HPDE6-E6E7 (cell line): Measurements from ENCODE around the gene TRPM2.

Experiments used
- DNase-seq: peaks from one replicate; pipeline ENCODE4 v3.0.0; 2011; ENCODE audit warnings: missing footprints; ENCODE audit errors: extremely low spot score

Gene TRPM2

DNA sequence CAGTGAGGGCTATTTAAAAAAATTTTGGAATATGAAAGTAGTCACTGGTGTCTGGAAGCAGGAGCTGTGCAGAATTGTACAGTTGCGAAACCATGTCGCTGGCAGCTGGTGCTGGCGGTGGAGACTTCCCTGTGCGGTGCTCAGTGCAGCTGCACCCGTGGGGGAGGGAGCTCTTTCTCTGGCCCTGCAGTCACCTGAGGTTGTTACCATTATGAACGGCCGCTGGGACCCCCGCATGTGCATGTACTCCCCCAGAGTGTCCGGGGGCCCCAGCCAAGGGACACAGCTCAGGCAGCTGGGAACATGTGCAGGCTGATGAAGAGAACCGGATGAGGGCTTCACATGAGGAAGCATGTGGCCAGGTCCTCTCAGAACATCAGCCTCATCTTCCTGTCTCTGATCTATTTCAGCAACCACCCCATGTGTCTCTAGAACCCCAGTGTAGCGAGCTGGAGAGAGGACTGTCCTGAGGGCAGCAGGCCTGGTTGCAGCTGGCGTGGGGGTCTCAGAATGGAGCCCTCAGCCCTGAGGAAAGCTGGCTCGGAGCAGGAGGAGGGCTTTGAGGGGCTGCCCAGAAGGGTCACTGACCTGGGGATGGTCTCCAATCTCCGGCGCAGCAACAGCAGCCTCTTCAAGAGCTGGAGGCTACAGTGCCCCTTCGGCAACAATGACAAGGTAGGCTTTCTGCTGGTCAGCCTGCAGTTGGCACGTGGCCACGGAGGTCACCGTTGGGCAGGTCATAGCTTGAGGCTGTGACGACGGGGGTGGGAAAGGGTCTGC is at the start of gene TRPM2:
Gene TRPM2 (plus strand): TSS at position 431 of the 780 bp plus-strand sequence. CDS start 80 bp downstream, at position 511.
- no peak for DNase-seq

DNA sequence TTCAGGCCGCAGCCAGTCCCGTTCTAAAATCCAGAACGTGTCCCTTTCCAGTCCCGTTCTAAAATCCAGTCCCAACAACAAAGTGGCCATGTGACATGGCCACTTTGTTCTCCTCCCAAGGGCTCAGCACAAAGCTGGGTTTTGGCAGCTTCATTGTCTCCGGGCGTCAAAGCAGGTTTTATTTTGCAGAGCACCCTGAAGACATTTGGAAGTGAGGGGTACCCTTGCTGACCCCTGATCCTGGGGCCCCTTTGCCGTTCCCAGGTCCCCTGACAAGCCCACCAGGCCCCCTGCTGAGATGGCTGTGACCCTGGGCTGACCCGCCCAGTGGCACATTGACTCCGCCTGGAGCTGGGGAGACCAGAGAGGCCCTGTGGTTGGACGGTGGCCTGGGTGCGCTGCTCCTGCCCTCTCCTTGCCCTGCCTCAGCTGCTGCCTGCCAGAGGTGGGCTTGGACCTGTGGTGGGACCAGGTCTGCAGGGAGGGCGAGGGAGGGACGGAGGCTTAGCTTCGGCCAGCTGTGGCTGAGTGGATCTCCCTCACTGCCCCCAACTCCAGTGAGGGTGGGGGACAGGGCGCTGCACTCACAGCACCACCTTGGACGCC is 49.3 kb upstream of the TRPM2 start:
- no peak for DNase-seq

- peak; percentile 39 for DNase-seq
Observed at GRCh38 chr21:44304877-44305293, 48.5 kb upstream of the TRPM2 start.

GRCh38 chr21:44305691-44306090 is 47.7 kb upstream of the TRPM2 start:
- no peak for DNase-seq

GRCh38 chr21:44306936-44307704 is 46.3 kb upstream of the TRPM2 start:
- no peak for DNase-seq

GRCh38 chr21:44310628-44311507 is 42.6 kb upstream of the TRPM2 start:
- DNase-seq = no peak

GRCh38 chr21:44312089-44312488 is 41.3 kb upstream of the TRPM2 start:
- DNase-seq = no peak

DNA sequence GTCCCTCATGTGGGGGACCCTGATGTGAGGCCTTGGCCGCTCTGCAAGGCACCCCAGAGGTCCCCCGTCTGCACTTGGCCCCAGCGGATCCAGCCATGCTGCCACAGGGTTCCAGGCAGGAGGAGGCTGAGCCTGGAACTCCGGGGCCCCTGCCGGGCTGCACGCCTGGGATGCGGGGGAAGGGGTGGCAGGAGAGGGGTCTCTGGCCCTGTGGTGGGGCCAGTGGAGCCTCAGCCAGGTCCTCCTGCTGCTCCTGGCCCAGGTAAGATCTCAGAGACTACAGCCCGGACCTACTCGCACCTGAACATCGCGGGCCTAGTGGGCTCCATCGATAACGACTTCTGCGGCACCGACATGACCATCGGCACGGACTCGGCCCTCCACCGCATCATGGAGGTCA is 40.7 kb upstream of the TRPM2 start:
- no peak for DNase-seq

DNA sequence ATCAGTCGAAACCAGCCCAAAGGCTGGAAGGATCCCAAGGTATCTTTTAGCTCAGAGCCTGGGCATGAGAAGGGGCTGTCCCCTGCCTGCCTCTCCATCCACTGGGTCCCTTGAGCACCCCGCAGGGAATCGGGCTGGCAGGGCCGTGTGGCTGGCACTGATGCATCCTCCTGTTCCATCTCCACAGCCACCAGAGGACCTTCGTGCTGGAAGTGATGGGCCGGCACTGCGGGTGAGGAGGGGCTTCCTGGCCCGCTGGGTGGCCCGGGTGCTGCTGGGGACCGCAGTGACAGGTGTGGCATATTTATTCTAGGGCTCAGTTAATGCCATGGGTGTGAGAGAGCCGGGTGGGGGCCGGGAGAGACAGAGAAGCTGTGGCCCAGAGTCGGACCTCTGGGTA is 40.0 kb upstream of the TRPM2 start:
- DNase-seq = no peak

GRCh38 chr21:44314128-44314527 is 39.3 kb upstream of the TRPM2 start:
- no peak for DNase-seq

DNA sequence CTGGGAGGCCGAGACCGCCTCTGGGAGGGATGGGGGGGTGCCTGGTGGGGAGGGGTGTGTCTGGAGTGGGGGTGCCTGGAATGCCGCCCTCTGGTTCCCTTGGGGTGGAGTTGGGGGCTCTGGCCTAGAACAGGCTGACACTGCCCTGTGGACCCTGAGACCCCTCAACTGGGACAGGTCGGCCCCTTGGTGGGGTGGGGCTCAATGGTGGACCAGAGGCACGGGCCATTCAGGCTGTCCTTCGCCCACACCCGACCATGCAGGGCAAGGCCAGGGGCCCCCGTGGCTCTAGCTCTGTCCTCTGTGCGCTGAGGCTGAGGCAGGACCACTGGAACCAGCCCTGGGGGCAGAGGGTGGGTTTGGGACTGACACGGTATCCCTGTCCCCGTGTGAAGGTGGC is 38.9 kb upstream of the TRPM2 start:
- DNase-seq = no peak

- no peak for DNase-seq
Observed at GRCh38 chr21:44315691-44316203, 37.7 kb upstream of the TRPM2 start.

GRCh38 chr21:44316277-44316900 is 37.0 kb upstream of the TRPM2 start:
- no peak for DNase-seq

GRCh38 chr21:44317241-44317782 is 36.1 kb upstream of the TRPM2 start:
- no peak for DNase-seq

- no peak for DNase-seq
Observed at GRCh38 chr21:44317871-44318270, 35.5 kb upstream of the TRPM2 start.

DNA sequence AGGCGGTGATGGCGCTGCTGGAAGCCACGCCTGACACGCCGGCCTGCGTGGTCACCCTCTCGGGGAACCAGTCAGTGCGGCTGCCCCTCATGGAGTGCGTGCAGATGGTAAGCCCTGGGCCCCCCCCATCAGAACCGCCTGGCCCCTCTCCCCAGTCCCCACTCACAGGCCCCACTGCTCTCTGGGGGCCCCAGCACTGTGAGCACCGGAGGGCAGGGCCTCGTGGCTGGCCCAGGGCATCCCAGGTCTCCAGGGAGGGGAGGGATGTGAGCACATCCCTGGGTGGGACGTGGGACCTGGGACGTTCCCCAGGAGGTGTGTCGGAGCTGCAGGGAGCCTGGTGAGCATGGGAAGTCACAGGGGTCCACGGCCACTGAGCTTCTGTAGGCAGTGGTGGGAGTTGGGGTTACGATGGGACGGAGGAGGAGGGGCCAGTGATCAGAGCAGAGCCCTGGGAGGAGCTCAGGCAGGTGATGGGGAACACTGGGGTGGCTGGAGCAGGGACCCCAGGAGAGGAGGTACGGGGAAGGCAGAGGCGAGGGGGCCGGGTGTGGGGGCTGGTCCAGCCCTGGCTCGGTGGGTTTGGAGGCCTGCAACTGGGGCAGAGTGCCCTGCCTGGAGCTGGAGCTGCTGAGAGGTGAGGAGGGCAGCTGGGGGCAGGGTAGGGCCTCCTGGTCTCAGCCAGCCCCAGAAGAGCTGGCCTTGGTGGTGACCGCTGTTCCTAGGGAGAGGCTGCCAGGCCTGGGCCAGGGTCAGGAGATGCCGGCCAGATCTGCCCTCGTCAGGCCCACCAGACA is 34.7 kb upstream of the TRPM2 start:
- DNase-seq = no peak

- no peak for DNase-seq
Observed at GRCh38 chr21:44319407-44320065, 33.9 kb upstream of the TRPM2 start.

DNA sequence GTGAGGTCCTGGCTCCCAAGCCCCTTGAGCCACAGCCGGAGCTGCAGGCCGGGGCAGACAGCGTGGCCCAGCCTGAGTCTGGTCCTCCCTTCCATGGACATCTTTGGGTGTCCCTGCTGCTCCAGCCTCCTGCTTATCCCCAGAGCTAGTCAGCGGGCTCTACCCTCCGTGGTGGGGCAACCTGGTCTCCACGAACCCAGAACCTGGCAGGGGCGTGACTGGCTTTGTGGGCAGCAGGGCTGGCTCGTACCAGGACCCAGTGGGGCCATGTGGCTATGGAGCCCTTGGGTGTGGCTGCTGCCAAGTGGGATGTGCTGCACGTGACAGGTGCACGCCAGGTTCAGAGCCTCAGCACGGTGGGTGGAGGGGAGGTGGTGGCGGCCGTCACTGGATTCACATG is 32.6 kb upstream of the TRPM2 start:
- no peak for DNase-seq

DNA sequence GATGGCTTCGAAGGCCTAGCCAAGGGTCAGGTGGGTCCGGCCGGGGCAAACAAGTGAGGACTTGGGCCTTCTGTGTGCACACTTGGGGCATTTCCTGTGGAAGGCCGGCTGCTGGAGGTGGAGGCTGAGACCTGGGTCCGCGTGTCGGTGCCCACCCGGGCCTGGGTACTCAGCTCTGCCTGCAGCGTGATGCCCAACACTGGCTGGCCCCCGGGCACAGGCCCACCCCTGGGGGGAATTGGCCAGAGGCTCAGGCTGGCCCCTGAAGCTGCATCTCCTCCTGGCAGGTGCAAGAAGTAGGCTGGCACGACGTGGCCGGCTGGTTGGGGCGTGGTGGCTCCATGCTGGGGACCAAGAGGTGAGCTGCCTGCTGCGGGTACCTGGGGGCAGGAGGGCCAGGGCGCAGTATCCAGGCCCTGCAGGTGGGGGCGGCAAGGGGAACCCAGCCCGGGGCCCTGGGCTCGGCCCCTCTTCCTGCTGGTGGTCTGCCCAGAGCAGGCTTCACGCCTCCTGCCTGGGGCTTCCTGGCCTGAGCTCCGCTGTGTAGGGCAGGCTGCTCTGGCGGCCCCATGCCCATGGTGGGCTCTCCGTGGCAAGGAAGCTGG is 31.5 kb upstream of the TRPM2 start:
- no peak for DNase-seq
